ENCODE measurements around the gene DGKI. TPM values are rescaled to one million over a fixed set of nuclear protein-coding genes. Genes with fewer than 3 reads are reported as not detected.

The DGKI gene
- total RNA-seq, 1 experiment from 2014 or later: not detected

- Histone ChIP-seq H3K9me3 (ENCODE audit: low read length) (no peaks in the 10 kb centered on the region), H3K4me2 (ENCODE audit: low read depth, low read length, poor library complexity, severe bottlenecking) (no peak overlapping the region), H2AFZ (ENCODE audit: low read length) (no peak overlapping the region), H3K9me2 (replicated peaks; ENCODE audit: insufficient read depth, low read length) (no peaks in the 10 kb centered on the region), H4K20me1 (ENCODE audit: insufficient read depth, low read depth, low read length) (no peaks in the 10 kb centered on the region), H3K4me1 (ENCODE audit: low read length) (no peaks in the 10 kb centered on the region), H3K79me2 (ENCODE audit: low read length) (no peaks in the 10 kb centered on the region), H3K27me3 (ENCODE audit: low read length) (no peaks in the 10 kb centered on the region), H3K27ac (ENCODE audit: low read length) (no peak overlapping the region), H3K9ac (ENCODE audit: low read length) (no peak overlapping the region), H3K36me3 (ENCODE audit: insufficient read depth, low read length) (no peaks in the 10 kb centered on the region), H3K4me3 (ENCODE audit: low read length) (no peak overlapping the region)
- no peak for DNase-seq
Measured at GRCh38 chr7:137778511-137778910, 68.3 kb downstream of the DGKI start.

- H3K9me3 ChIP-seq (ENCODE audit: low read length): no peaks in the 10 kb centered on the region
- no peak for DNase-seq
Measured at GRCh38 chr7:137774793-137775201, 72.0 kb downstream of the DGKI start.

GRCh38 chr7:137772748-137773147 is 74.0 kb downstream of the DGKI start:
- no peaks in the 10 kb centered on the region for H3K36me3 ChIP-seq (ENCODE audit: insufficient read depth, low read length)
- H2AFZ ChIP-seq (ENCODE audit: low read length): no peak overlapping the region
- H3K27ac ChIP-seq (ENCODE audit: low read length): no peak overlapping the region
- H3K9me3 ChIP-seq (ENCODE audit: low read length): no peaks in the 10 kb centered on the region
- no peaks in the 10 kb centered on the region for H3K27me3 ChIP-seq (ENCODE audit: low read length)
- H3K4me1 ChIP-seq (ENCODE audit: low read length): no peaks in the 10 kb centered on the region
- no peak overlapping the region for H3K4me2 ChIP-seq (ENCODE audit: low read depth, low read length, poor library complexity, severe bottlenecking)
- no peak overlapping the region for H3K4me3 ChIP-seq (ENCODE audit: low read length)
- no peaks in the 10 kb centered on the region for H3K9me2 ChIP-seq (replicated peaks; ENCODE audit: insufficient read depth, low read length)
- no peak overlapping the region for H3K9ac ChIP-seq (ENCODE audit: low read length)
- H4K20me1 ChIP-seq (ENCODE audit: insufficient read depth, low read depth, low read length): no peaks in the 10 kb centered on the region
- H3K79me2 ChIP-seq (ENCODE audit: low read length): no peaks in the 10 kb centered on the region
- no peak for DNase-seq

More at GRCh38 chr7:137774793-137775201, 72.0 kb downstream of the DGKI start:
- Histone ChIP-seq H3K4me3 (ENCODE audit: low read length) (no peak overlapping the region), H2AFZ (ENCODE audit: low read length) (no peak overlapping the region), H3K9ac (ENCODE audit: low read length) (no peak overlapping the region), H3K9me2 (replicated peaks; ENCODE audit: insufficient read depth, low read length) (no peaks in the 10 kb centered on the region), H3K27me3 (ENCODE audit: low read length) (no peaks in the 10 kb centered on the region), H3K27ac (ENCODE audit: low read length) (no peak overlapping the region), H3K4me1 (ENCODE audit: low read length) (no peaks in the 10 kb centered on the region), H4K20me1 (ENCODE audit: insufficient read depth, low read depth, low read length) (no peaks in the 10 kb centered on the region), H3K79me2 (ENCODE audit: low read length) (no peaks in the 10 kb centered on the region), H3K36me3 (ENCODE audit: insufficient read depth, low read length) (no peaks in the 10 kb centered on the region), H3K4me2 (ENCODE audit: low read depth, low read length, poor library complexity, severe bottlenecking) (no peak overlapping the region)

- no peak overlapping the region for H3K4me2 ChIP-seq (ENCODE audit: low read depth, low read length, poor library complexity, severe bottlenecking)
Measured at GRCh38 chr7:137772316-137772715, 74.5 kb downstream of the DGKI start.

GRCh38 chr7:137771679-137772078 is 75.1 kb downstream of the DGKI start:
- H3K79me2 ChIP-seq (ENCODE audit: low read length): no peaks in the 10 kb centered on the region
- H3K27ac ChIP-seq (ENCODE audit: low read length): no peak overlapping the region
- H3K9ac ChIP-seq (ENCODE audit: low read length): no peak overlapping the region
- no peaks in the 10 kb centered on the region for H3K9me2 ChIP-seq (replicated peaks; ENCODE audit: insufficient read depth, low read length)
- no peak overlapping the region for H3K4me3 ChIP-seq (ENCODE audit: low read length)
- no peaks in the 10 kb centered on the region for H3K9me3 ChIP-seq (ENCODE audit: low read length)
- no peaks in the 10 kb centered on the region for H3K4me1 ChIP-seq (ENCODE audit: low read length)
- H3K36me3 ChIP-seq (ENCODE audit: insufficient read depth, low read length): no peaks in the 10 kb centered on the region
- no peaks in the 10 kb centered on the region for H4K20me1 ChIP-seq (ENCODE audit: insufficient read depth, low read depth, low read length)
- no peak for DNase-seq
- no peak overlapping the region for H2AFZ ChIP-seq (ENCODE audit: low read length)
- no peaks in the 10 kb centered on the region for H3K27me3 ChIP-seq (ENCODE audit: low read length)
- no peak overlapping the region for H3K4me2 ChIP-seq (ENCODE audit: low read depth, low read length, poor library complexity, severe bottlenecking)

More at GRCh38 chr7:137772316-137772715, 74.5 kb downstream of the DGKI start:
- no peaks in the 10 kb centered on the region for H3K36me3 ChIP-seq (ENCODE audit: insufficient read depth, low read length)
- H2AFZ ChIP-seq (ENCODE audit: low read length): no peak overlapping the region
- no peaks in the 10 kb centered on the region for H3K9me2 ChIP-seq (replicated peaks; ENCODE audit: insufficient read depth, low read length)
- no peaks in the 10 kb centered on the region for H3K9me3 ChIP-seq (ENCODE audit: low read length)
- no peak overlapping the region for H3K27ac ChIP-seq (ENCODE audit: low read length)
- no peaks in the 10 kb centered on the region for H3K27me3 ChIP-seq (ENCODE audit: low read length)
- no peaks in the 10 kb centered on the region for H4K20me1 ChIP-seq (ENCODE audit: insufficient read depth, low read depth, low read length)
- DNase-seq: no peak
- no peak overlapping the region for H3K4me3 ChIP-seq (ENCODE audit: low read length)
- H3K4me1 ChIP-seq (ENCODE audit: low read length): no peaks in the 10 kb centered on the region
- H3K9ac ChIP-seq (ENCODE audit: low read length): no peak overlapping the region
- H3K79me2 ChIP-seq (ENCODE audit: low read length): no peaks in the 10 kb centered on the region

- H3K27me3 ChIP-seq (ENCODE audit: low read length): no peaks in the 10 kb centered on the region
- H3K27ac ChIP-seq (ENCODE audit: low read length): no peak overlapping the region
- no peaks in the 10 kb centered on the region for H3K9me2 ChIP-seq (replicated peaks; ENCODE audit: insufficient read depth, low read length)
- no peak overlapping the region for H3K9ac ChIP-seq (ENCODE audit: low read length)
- no peaks in the 10 kb centered on the region for H3K9me3 ChIP-seq (ENCODE audit: low read length)
- no peaks in the 10 kb centered on the region for H3K4me1 ChIP-seq (ENCODE audit: low read length)
- no peaks in the 10 kb centered on the region for H4K20me1 ChIP-seq (ENCODE audit: insufficient read depth, low read depth, low read length)
- no peak for DNase-seq
- no peaks in the 10 kb centered on the region for H3K79me2 ChIP-seq (ENCODE audit: low read length)
- H3K4me2 ChIP-seq (ENCODE audit: low read depth, low read length, poor library complexity, severe bottlenecking): no peak overlapping the region
- H3K4me3 ChIP-seq (ENCODE audit: low read length): no peak overlapping the region
- H2AFZ ChIP-seq (ENCODE audit: low read length): no peak overlapping the region
- no peaks in the 10 kb centered on the region for H3K36me3 ChIP-seq (ENCODE audit: insufficient read depth, low read length)
Measured at GRCh38 chr7:137771273-137771672, 75.5 kb downstream of the DGKI start.

- H3K27me3 ChIP-seq (ENCODE audit: low read length): no peaks in the 10 kb centered on the region
- no peak overlapping the region for H3K9ac ChIP-seq (ENCODE audit: low read length)
- H3K4me3 ChIP-seq (ENCODE audit: low read length): no peak overlapping the region
- no peak for DNase-seq
- H3K79me2 ChIP-seq (ENCODE audit: low read length): no peaks in the 10 kb centered on the region
- no peak overlapping the region for H3K27ac ChIP-seq (ENCODE audit: low read length)
- H3K4me1 ChIP-seq (ENCODE audit: low read length): no peaks in the 10 kb centered on the region
- no peak overlapping the region for H3K4me2 ChIP-seq (ENCODE audit: low read depth, low read length, poor library complexity, severe bottlenecking)
- H3K36me3 ChIP-seq (ENCODE audit: insufficient read depth, low read length): no peaks in the 10 kb centered on the region
- H2AFZ ChIP-seq (ENCODE audit: low read length): no peak overlapping the region
- no peaks in the 10 kb centered on the region for H4K20me1 ChIP-seq (ENCODE audit: insufficient read depth, low read depth, low read length)
- H3K9me3 ChIP-seq (ENCODE audit: low read length): no peaks in the 10 kb centered on the region
- no peaks in the 10 kb centered on the region for H3K9me2 ChIP-seq (replicated peaks; ENCODE audit: insufficient read depth, low read length)
Measured at GRCh38 chr7:137768366-137768765, 78.4 kb downstream of the DGKI start.

- no peak overlapping the region for H2AFZ ChIP-seq (ENCODE audit: low read length)
- H3K4me3 ChIP-seq (ENCODE audit: low read length): no peak overlapping the region
- no peak overlapping the region for H3K27ac ChIP-seq (ENCODE audit: low read length)
- no peak for DNase-seq
- no peak overlapping the region for H3K9ac ChIP-seq (ENCODE audit: low read length)
- no peaks in the 10 kb centered on the region for H4K20me1 ChIP-seq (ENCODE audit: insufficient read depth, low read depth, low read length)
- H3K4me1 ChIP-seq (ENCODE audit: low read length): no peaks in the 10 kb centered on the region
- H3K79me2 ChIP-seq (ENCODE audit: low read length): no peaks in the 10 kb centered on the region
- H3K9me3 ChIP-seq (ENCODE audit: low read length): no peaks in the 10 kb centered on the region
- no peak overlapping the region for H3K4me2 ChIP-seq (ENCODE audit: low read depth, low read length, poor library complexity, severe bottlenecking)
- H3K36me3 ChIP-seq (ENCODE audit: insufficient read depth, low read length): no peaks in the 10 kb centered on the region
- H3K9me2 ChIP-seq (replicated peaks; ENCODE audit: insufficient read depth, low read length): no peaks in the 10 kb centered on the region
- H3K27me3 ChIP-seq (ENCODE audit: low read length): no peaks in the 10 kb centered on the region
Measured at GRCh38 chr7:137762334-137762733, 84.4 kb downstream of the DGKI start.

- H3K9me2 ChIP-seq (replicated peaks; ENCODE audit: insufficient read depth, low read length): no peaks in the 10 kb centered on the region
Measured at GRCh38 chr7:137760111-137760510, 86.7 kb downstream of the DGKI start.

More at GRCh38 chr7:137760111-137760510, 86.7 kb downstream of the DGKI start:
- Histone ChIP-seq H3K36me3 (ENCODE audit: insufficient read depth, low read length) (no peaks in the 10 kb centered on the region), H3K4me3 (ENCODE audit: low read length) (no peak overlapping the region), H3K4me2 (ENCODE audit: low read depth, low read length, poor library complexity, severe bottlenecking) (no peak overlapping the region), H3K9ac (ENCODE audit: low read length) (no peak overlapping the region), H4K20me1 (ENCODE audit: insufficient read depth, low read depth, low read length) (no peaks in the 10 kb centered on the region), H3K27me3 (ENCODE audit: low read length) (no peaks in the 10 kb centered on the region), H2AFZ (ENCODE audit: low read length) (no peak overlapping the region), H3K79me2 (ENCODE audit: low read length) (no peaks in the 10 kb centered on the region), H3K27ac (ENCODE audit: low read length) (no peak overlapping the region), H3K9me3 (ENCODE audit: low read length) (no peaks in the 10 kb centered on the region), H3K4me1 (ENCODE audit: low read length) (no peaks in the 10 kb centered on the region)
- no peak for DNase-seq

Measured in Karpas-422 (cell line).